ENCODE data around the gene DMXL1. TPM values are rescaled to one million over a fixed set of nuclear protein-coding genes. Genes with fewer than 3 reads are reported as not detected.

DMXL1 gene, protein sequence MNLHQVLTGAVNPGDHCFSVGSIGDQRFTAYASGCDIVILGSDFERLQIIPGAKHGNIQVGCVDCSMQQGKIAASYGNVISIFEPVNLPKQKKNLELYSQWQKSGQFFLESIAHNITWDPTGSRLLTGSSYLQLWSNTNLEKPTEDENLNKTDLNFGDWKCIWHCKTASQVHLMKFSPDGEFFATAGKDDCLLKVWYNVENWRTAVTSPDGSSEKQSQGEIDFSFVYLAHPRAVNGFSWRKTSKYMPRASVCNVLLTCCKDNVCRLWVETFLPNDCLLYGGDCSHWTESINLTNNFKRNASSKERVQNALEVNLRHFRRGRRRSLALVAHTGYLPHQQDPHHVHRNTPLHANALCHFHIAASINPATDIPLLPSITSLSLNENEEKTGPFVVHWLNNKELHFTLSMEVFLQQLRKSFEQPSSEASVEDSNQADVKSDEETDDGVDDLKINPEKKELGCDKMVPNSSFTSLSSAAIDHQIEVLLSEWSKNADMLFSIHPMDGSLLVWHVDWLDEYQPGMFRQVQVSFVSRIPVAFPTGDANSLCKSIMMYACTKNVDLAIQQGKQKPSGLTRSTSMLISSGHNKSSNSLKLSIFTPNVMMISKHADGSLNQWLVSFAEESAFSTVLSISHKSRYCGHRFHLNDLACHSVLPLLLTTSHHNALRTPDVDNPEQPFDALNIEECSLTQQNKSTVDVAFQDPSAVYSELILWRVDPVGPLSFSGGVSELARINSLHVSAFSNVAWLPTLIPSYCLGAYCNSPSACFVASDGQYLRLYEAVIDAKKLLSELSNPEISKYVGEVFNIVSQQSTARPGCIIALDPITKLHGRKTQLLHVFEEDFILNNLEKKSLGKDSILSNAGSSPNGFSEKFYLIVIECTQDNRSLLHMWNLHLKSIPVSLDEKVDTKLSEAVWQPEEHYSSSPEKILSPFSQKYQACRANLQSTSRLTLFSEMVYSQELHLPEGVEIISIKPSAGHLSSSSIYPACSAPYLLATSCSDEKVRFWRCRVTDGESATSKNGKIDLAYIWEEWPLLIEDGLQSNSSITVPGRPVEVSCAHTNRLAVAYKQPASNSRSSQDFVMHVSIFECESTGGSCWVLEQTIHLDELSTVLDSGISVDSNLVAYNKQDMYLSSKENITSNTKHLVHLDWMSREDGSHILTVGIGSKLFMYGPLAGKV (N-terminal part only)
- total RNA-seq, result 10 to 100 TPM; 36.7 to 43.0 (median 39.9) TPM
- total RNA-seq (2013), result 125 TPM

DNA sequence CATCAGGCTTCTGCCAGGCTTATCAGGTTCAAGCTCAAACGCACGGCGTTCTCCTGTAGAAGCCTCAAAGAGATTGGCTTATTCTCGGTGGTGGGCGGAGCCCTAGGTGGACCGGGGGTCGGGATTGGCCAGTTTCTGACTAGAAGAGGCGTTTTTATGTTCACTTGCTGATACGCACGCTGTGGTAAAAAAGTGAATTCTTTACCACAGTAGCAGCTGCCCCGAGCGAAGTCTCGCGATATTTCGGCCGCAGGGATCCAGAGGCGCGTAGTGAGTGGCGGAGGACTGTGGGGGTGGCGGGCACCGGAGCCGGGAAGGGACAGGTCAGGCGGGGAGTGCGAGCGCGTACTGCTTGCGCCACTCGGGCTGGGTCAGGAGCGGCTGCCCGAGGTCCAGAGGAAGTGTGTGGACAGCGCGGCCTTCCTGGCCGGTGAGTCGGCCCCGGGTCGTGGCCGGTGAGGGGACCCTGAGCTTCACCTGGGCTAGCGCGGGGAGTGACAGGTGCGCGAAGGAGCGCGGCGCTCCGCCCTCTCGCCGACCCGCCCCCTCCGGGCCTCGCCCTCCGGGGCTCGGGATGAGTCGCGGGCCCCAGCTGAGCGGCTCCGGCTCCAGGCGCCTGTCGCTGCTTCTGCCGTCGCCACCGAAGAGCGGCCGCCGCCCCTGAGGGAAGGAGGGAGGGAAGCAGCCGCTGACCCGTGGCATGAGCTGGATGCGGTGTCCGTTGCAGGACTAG, at the start of gene DMXL1:
DMXL1 (plus strand) TSS at position 260 of the 733 bp plus-strand sequence. CDS start 483 bp downstream, outside the sequence.
- H3K4me3 Mint-ChIP-seq, result peak within 1 kb of the TSS; percentile 100
- H3K27ac Mint-ChIP-seq, result peak within 1 kb of the TSS; percentile 98 to 100
- Histone ChIP-seq H3K4me1 (ENCODE audit: control insufficient read depth, insufficient read depth, low read length) (peaks cover 19% of the 10 kb centered on the region), H3K27me3 (ENCODE audit: control insufficient read depth, insufficient read depth, low read length) (no peaks in the 10 kb centered on the region), H3K9me3 (ENCODE audit: control insufficient read depth, insufficient read depth, low read length) (no peaks in the 10 kb centered on the region), H3K4me3 (ENCODE audit: low read length) (peak within 1 kb of the TSS; percentile 79), H3K27ac (ENCODE audit: low read length) (peak within 1 kb of the TSS; percentile 93), H3K36me3 (ENCODE audit: control insufficient read depth, insufficient read depth, low read length) (no peaks in the 10 kb centered on the region)
- intact Hi-C loops (cut with micrococcal nuclease), result loop anchor here (1.0 to 10.0 kb wide), 4 partner anchors 83 to 381 kb away; partner anchors contain the start of genes DTWD2 and HSD17B4
- H3K9me3 Mint-ChIP-seq, result no peaks in the 10 kb centered on the region
- H3K27me3 Mint-ChIP-seq (ENCODE audit: low read depth in 2 of 2), result no peaks in the 10 kb centered on the region
- peaks cover 39 to 41% of the 10 kb centered on the region in 2 donors for H3K4me1 Mint-ChIP-seq
- H3K36me3 Mint-ChIP-seq, result no peaks in the 10 kb centered on the region
- WGBS (ENCODE audit: insufficient coverage), result under 1% methylated on average over 68 of the region's 68 CpGs
- no peak for TF ChIP-seq CTCF (IDR thresholded peaks at IDR 0.05)
- ATAC-seq (peak; percentile 87 to 96 (median 89)), DNase-seq (peak; percentile 96 to 99)

DNA sequence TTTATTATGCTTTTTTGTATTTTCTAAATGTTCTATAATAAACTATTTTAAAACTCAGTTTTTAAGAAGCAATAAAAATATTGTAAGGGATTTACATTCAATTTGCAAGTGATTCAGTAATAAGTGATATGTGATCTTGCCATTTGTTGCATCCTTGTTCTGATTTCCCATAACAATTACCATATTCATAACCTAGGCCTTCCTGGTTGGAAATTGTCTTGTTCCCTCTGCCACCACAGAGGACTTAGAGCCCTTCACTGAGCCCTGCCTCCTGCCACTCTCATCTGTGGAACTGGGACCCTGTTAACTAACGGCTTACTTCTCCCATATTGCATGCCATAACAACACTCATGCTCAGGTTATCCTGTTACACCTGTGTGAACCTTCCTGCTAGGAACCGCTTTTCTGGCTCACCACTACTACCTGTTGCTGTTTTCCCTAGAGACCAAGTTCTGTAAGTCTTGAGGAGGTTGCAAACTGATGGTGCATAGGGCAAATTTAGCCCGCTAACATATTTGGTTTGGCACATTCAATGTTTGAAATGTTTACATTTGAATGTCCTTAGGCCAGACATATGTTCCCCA, 49.6 kb upstream of the DMXL1 start:
- no peak for TF ChIP-seq CTCF (IDR thresholded peaks at IDR 0.05)
- H3K4me3 ChIP-seq (ENCODE audit: low read length), result no peak overlapping the region
- Mint-ChIP-seq H3K36me3 (no peaks in the 10 kb centered on the region), H3K4me3 (no peak overlapping the region), H3K27me3 (ENCODE audit: low read depth in 2 of 2) (peaks cover 0 to 2% of the 10 kb centered on the region in 2 donors), H3K27ac (no peak overlapping the region), H3K4me1 (no peaks in the 10 kb centered on the region), H3K9me3 (no peaks in the 10 kb centered on the region)
- H3K9me3 ChIP-seq (ENCODE audit: control insufficient read depth, insufficient read depth, low read length), result no peaks in the 10 kb centered on the region
- no peaks in the 10 kb centered on the region for H3K27me3 ChIP-seq (ENCODE audit: control insufficient read depth, insufficient read depth, low read length)
- H3K36me3 ChIP-seq (ENCODE audit: control insufficient read depth, insufficient read depth, low read length), result no peaks in the 10 kb centered on the region
- no peak for ATAC-seq
- H3K27ac ChIP-seq (ENCODE audit: low read length), result no peak overlapping the region
- 90% methylated on average over 3 of the region's 3 CpGs for WGBS (ENCODE audit: insufficient coverage)
- intact Hi-C loops (cut with micrococcal nuclease), result no loop called here
- DNase-seq, result no peak
- peaks cover 2% of the 10 kb centered on the region for H3K4me1 ChIP-seq (ENCODE audit: control insufficient read depth, insufficient read depth, low read length)

DNA sequence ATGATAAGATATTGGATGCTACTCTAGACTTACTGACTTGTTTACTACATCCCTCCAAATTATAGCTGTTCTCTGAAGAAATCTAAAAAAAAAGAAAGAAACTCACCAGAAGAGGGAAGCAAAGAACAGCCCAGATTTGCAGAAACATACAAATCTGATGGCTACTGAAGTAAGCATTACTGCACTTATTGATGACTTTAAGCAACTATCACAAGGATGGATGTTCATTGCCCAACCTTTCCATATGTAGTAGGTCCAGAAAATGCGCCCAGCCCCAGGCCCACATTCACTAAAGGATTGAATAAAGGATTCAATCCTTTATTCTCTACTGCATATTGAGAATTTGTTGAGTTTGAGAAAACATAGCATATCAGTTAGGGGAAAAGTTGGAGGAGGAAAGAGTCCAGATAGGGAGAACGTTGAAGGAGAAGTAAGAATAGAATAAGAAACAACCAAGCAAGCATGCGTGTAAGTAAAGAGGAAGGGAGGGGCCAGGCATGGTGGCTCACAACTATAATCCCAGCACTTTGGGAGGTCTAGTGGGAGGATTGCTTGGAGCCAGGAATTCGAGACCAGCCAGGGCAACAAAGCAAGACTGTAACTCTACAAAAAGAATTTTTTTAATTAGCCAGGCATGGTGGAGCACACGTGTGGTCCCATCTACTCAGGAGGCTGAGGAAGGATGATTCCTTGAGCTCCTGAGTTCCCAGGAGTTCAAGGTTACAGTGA, 48.7 kb upstream of the DMXL1 start:
- no peaks in the 10 kb centered on the region for H3K36me3 Mint-ChIP-seq
- no peak overlapping the region for H3K4me3 Mint-ChIP-seq
- no peaks in the 10 kb centered on the region for H3K27me3 ChIP-seq (ENCODE audit: control insufficient read depth, insufficient read depth, low read length)
- peak in 1 of 3 donors; percentile 30 for ATAC-seq
- no peaks in the 10 kb centered on the region for H3K36me3 ChIP-seq (ENCODE audit: control insufficient read depth, insufficient read depth, low read length)
- 59% methylated on average over 4 of the region's 5 CpGs for WGBS (ENCODE audit: insufficient coverage)
- no peaks in the 10 kb centered on the region for H3K4me1 Mint-ChIP-seq
- DNase-seq, result peak in 1 of 2 donors; percentile 62
- no peaks in the 10 kb centered on the region for H3K9me3 Mint-ChIP-seq
- H3K4me3 ChIP-seq (ENCODE audit: low read length), result no peak overlapping the region
- H3K27ac ChIP-seq (ENCODE audit: low read length), result no peak overlapping the region
- peak; percentile 22 for TF ChIP-seq CTCF (IDR thresholded peaks at IDR 0.05)
- H3K9me3 ChIP-seq (ENCODE audit: control insufficient read depth, insufficient read depth, low read length), result no peaks in the 10 kb centered on the region
- no peaks in the 10 kb centered on the region for H3K27me3 Mint-ChIP-seq (ENCODE audit: low read depth in 2 of 2)
- H3K27ac Mint-ChIP-seq, result no peak overlapping the region
- intact Hi-C loops (cut with micrococcal nuclease), result loop anchor here (1.0 kb wide), 1 partner anchor 390 kb away; no protein-coding TSS in a partner anchor
- H3K4me1 ChIP-seq (ENCODE audit: control insufficient read depth, insufficient read depth, low read length), result peaks cover 2% of the 10 kb centered on the region
